ENCODE data around the gene SLC1A2.

The SLC1A2 gene

GRCh38 chr11:35214226-35214770 is 205.1 kb downstream of the SLC1A2 start:
- DNase-seq = no peak

- no peak for DNase-seq
Observed at GRCh38 chr11:35211952-35212351, 207.4 kb downstream of the SLC1A2 start.

GRCh38 chr11:35210876-35211546 is 208.3 kb downstream of the SLC1A2 start:
- DNase-seq = no peak

GRCh38 chr11:35208795-35209194 is 210.6 kb downstream of the SLC1A2 start:
- no peak for DNase-seq

- DNase-seq = no peak
Observed at GRCh38 chr11:35207471-35208403, 211.6 kb downstream of the SLC1A2 start.

GRCh38 chr11:35206616-35207015 is 212.7 kb downstream of the SLC1A2 start:
- no peak for DNase-seq

- no peak for DNase-seq
Observed at GRCh38 chr11:35204614-35205013, 214.7 kb downstream of the SLC1A2 start.

All from NCI-H446 (cell line).